Measurements from ENCODE around the gene IL20. TPM values are rescaled to one million over a fixed set of nuclear protein-coding genes. Genes with fewer than 3 reads are reported as not detected.

Gene IL20
- total and polyA plus RNA-seq, 11 donors = not detected

DNA sequence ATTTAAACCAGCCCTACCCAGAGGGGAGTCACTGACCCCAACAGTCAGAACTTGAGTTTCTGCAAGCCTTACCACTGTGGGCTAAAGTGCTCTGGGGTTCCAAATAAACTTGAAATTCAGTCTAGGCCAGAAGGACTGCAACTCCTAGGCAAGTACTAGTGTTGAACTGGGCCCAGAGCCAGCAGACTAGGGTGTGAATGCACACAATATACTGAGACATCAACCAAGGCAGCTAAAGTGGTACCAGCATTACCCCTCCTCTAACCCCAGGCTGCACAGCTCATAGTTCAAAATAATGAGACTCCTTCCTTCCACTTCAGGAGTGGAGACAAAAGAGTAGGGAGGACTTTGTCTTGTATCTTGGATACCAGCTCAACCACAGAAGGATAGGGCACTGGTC is 18.9 kb upstream of the IL20 start:
- Histone ChIP-seq H3K27me3 (no peaks in the 10 kb centered on the region), H3K36me3 (no peaks in the 10 kb centered on the region), H3K4me3 (no peak overlapping the region), H3K4me1 (no peaks in the 10 kb centered on the region), H3K27ac (no peak overlapping the region), H3K9me3 (peaks cover 0 to 3% (median 0%) of the 10 kb centered on the region in 12 donors)
- intact Hi-C loops (cut with DNase I) = no loop called here
- TF ChIP-seq, protein P1, sequence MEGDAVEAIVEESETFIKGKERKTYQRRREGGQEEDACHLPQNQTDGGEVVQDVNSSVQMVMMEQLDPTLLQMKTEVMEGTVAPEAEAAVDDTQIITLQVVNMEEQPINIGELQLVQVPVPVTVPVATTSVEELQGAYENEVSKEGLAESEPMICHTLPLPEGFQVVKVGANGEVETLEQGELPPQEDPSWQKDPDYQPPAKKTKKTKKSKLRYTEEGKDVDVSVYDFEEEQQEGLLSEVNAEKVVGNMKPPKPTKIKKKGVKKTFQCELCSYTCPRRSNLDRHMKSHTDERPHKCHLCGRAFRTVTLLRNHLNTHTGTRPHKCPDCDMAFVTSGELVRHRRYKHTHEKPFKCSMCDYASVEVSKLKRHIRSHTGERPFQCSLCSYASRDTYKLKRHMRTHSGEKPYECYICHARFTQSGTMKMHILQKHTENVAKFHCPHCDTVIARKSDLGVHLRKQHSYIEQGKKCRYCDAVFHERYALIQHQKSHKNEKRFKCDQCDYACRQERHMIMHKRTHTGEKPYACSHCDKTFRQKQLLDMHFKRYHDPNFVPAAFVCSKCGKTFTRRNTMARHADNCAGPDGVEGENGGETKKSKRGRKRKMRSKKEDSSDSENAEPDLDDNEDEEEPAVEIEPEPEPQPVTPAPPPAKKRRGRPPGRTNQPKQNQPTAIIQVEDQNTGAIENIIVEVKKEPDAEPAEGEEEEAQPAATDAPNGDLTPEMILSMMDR (IDR thresholded peaks at IDR 0.05) = no peak
- TF ChIP-seq POLR2A (IDR thresholded peaks at IDR 0.05) = no peak
- ATAC-seq (no peak), DNase-seq (no peak)

DNA sequence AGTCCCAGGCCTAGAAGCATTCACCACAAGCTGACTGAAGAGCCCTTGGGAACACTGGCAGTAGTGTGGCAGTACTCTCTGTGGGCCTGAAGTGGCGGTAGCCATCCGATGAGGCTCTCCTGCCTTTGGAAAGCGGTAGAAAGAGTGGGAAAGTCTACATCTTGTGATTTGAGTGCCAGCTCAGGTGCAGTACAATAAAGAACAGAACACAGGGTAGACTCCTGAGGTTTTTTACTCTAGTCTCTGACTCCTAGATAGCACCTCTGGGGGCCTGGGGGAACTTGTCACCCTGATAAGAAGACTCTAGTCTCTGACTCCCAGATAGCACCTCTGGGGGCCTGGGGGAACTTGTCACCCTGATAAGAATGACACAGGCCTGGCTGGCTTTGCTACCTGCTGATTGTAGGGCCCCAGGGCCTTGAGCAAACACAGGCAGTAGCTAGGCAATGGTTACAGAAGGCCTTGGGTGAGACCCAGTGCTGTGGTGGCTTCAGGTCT is 18.0 kb upstream of the IL20 start:
- no peak overlapping the region for H3K27ac ChIP-seq
- no peak for ATAC-seq
- no peak for DNase-seq
- TF ChIP-seq, protein P1 (IDR thresholded peaks at IDR 0.05) = no peak
- TF ChIP-seq POLR2A (IDR thresholded peaks at IDR 0.05) = no peak
- intact Hi-C loops (cut with DNase I) = no loop called here
- H3K4me3 ChIP-seq = no peak overlapping the region
- WGBS, 4 donors = 91 to 97% (median 96%) methylated on average over 3 of the region's 3 CpGs
- H3K27me3 ChIP-seq = no peaks in the 10 kb centered on the region
- no peaks in the 10 kb centered on the region for H3K36me3 ChIP-seq
- no peaks in the 10 kb centered on the region for H3K4me1 ChIP-seq
- peaks cover 0 to 10% (median under 1%) of the 10 kb centered on the region in 12 donors for H3K9me3 ChIP-seq

DNA sequence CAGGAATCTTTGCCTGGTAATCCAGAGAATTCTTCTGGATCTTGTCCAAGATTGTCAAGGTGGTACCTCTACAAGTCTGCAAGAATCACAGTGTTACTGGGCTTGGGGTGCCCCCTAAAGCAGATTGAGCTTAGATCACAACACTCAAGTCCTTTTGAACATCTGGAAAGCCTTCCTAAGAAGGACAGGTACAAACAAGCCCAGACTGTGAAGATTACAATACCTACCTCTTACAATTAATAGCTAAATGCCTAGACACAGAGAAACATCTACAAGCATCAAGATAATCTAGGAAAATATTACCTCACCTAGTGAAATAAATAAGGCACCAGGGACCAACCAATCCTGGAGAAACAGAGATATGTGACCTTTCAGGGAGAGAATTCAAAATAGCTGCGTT is 17.5 kb upstream of the IL20 start:
- ATAC-seq (no peak), DNase-seq (no peak)
- no peaks in the 10 kb centered on the region for H3K27me3 ChIP-seq
- peaks cover 0 to 15% (median 3%) of the 10 kb centered on the region in 12 donors for H3K9me3 ChIP-seq
- 88 to 98% (median 91%) methylated on average over 1 of the region's 1 CpG for WGBS, 4 donors
- H3K36me3 ChIP-seq = no peaks in the 10 kb centered on the region
- no peaks in the 10 kb centered on the region for H3K4me1 ChIP-seq
- H3K4me3 ChIP-seq = no peak overlapping the region
- intact Hi-C loops (cut with DNase I) = no loop called here
- TF ChIP-seq POLR2A (IDR thresholded peaks at IDR 0.05) = no peak
- TF ChIP-seq, protein P1 (IDR thresholded peaks at IDR 0.05) = no peak
- no peak overlapping the region for H3K27ac ChIP-seq

DNA sequence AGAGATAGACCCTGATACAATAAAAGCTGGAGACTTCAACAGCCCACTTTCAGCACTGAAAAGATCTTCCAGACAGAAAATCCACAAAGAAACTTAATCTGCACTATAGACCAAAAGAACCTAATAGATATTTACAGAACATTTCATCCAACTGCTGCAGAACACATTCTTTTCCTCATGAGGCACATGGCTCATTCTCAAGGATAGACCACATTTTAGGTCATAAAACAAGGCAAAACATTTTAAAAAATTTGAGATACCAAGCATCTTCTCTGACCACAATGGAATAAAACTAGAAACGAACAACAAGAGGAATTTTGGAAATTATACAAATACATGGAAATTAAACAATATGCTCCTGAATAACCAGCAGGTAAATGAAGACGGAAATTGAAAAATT is 15.0 kb upstream of the IL20 start:
- H3K27me3 ChIP-seq = no peaks in the 10 kb centered on the region
- no peak for DNase-seq
- H3K36me3 ChIP-seq = no peaks in the 10 kb centered on the region
- H3K4me3 ChIP-seq = no peak overlapping the region
- no peak for TF ChIP-seq POLR2A (IDR thresholded peaks at IDR 0.05)
- TF ChIP-seq, protein P1 (IDR thresholded peaks at IDR 0.05) = no peak
- 82 to 86% (median 85%) methylated on average over 2 of the region's 2 CpGs for WGBS, 4 donors
- no peak for ATAC-seq
- intact Hi-C loops (cut with DNase I) = no loop called here
- H3K27ac ChIP-seq = no peak overlapping the region
- H3K9me3 ChIP-seq = peaks cover 0 to 22% (median 3%) of the 10 kb centered on the region in 12 donors
- H3K4me1 ChIP-seq = no peaks in the 10 kb centered on the region
